HFFc6 (cell line): ENCODE results near the gene COLGALT1. TPM values are rescaled to one million over a fixed set of nuclear protein-coding genes. Genes with fewer than 3 reads are reported as not detected.

Experiments
- DNase-seq: peaks from one replicate; pipeline ENCODE4 v3.0.0-alpha.2; 2018
- H3K27ac Mint-ChIP-seq: 2 replicates; pipeline ENCODE4 v1.8.0; 2020; ENCODE audit warnings: mild to moderate bottlenecking, mixed read lengths
- H3K27me3 Mint-ChIP-seq: 2 replicates; pipeline ENCODE4 v1.8.0; 2021; ENCODE audit warnings: mild to moderate bottlenecking, moderate library complexity, mixed read lengths; ENCODE audit not compliant: insufficient read depth
- H3K36me3 Mint-ChIP-seq: 2 replicates; pipeline ENCODE4 v1.8.0; 2021; ENCODE audit warnings: low read depth, mixed read lengths
- H3K4me1 Mint-ChIP-seq: 2 replicates; pipeline ENCODE4 v1.8.0; 2020; ENCODE audit warnings: low read depth, mixed read lengths
- H3K4me3 Mint-ChIP-seq: 2 replicates; pipeline ENCODE4 v1.8.0; 2020; ENCODE audit warnings: mild to moderate bottlenecking, moderate library complexity, mixed read lengths
- H3K9me3 Mint-ChIP-seq: 2 replicates; pipeline ENCODE4 v1.8.0; 2020; ENCODE audit warnings: mild to moderate bottlenecking, mixed read lengths
- total RNA-seq, 6 experiments: library from RNA; stranded (reverse); fragmentation: NEBNext Ultra II Directional; extraction: Animal tissue kit (Norgen Biotek cat#: 25700); gene quantifications; 2 replicates in 1 of 6; 3 replicates in 5 of 6; pipeline ENCODE4 v1.2.3, GENCODE V29; 2021
- TF ChIP-seq, protein P1 (sequence below): fragments of 200-600 bp; sonication (generic); IDR thresholded peaks from 2 replicates; pipeline ENCODE4 v1.5.0; 2021; ENCODE audit warnings: antibody characterized with exemption, mild to moderate bottlenecking

The COLGALT1 gene
- total RNA-seq, 6 experiments from 2014 or later = 102 to 115 (median 106) TPM

DNA sequence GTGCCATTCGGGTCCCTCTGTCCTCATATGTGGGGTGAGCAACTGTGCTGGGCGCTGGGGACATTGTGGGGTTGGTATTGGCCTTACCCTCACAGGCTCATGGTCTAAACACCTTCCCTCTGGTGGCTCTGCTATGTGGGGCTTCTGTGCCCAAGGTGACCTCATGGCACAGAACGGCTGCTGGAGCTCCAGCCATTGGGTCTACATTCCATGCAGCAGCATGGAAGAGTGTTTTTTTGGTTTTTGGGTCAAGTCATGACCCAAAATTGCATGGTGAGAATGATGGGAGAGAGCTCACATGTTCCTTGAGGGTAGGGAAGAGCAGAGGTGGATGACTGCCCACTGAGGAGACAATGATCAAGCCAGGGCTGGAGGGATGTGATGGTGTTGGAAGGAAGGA, 26.8 kb upstream of the COLGALT1 start:
- Mint-ChIP-seq H3K4me1 (no peaks in the 10 kb centered on the region), H3K27ac (no peak overlapping the region), H3K9me3 (peaks cover 28% of the 10 kb centered on the region), H3K4me3 (no peak overlapping the region), H3K27me3 (peaks cover 5% of the 10 kb centered on the region; the same call in 1 of the 2 replicates), H3K36me3 (peaks cover 12% of the 10 kb centered on the region; the same call in 1 of the 2 replicates)
- TF ChIP-seq, protein P1, sequence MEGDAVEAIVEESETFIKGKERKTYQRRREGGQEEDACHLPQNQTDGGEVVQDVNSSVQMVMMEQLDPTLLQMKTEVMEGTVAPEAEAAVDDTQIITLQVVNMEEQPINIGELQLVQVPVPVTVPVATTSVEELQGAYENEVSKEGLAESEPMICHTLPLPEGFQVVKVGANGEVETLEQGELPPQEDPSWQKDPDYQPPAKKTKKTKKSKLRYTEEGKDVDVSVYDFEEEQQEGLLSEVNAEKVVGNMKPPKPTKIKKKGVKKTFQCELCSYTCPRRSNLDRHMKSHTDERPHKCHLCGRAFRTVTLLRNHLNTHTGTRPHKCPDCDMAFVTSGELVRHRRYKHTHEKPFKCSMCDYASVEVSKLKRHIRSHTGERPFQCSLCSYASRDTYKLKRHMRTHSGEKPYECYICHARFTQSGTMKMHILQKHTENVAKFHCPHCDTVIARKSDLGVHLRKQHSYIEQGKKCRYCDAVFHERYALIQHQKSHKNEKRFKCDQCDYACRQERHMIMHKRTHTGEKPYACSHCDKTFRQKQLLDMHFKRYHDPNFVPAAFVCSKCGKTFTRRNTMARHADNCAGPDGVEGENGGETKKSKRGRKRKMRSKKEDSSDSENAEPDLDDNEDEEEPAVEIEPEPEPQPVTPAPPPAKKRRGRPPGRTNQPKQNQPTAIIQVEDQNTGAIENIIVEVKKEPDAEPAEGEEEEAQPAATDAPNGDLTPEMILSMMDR = no peak
- no peak for DNase-seq

DNA sequence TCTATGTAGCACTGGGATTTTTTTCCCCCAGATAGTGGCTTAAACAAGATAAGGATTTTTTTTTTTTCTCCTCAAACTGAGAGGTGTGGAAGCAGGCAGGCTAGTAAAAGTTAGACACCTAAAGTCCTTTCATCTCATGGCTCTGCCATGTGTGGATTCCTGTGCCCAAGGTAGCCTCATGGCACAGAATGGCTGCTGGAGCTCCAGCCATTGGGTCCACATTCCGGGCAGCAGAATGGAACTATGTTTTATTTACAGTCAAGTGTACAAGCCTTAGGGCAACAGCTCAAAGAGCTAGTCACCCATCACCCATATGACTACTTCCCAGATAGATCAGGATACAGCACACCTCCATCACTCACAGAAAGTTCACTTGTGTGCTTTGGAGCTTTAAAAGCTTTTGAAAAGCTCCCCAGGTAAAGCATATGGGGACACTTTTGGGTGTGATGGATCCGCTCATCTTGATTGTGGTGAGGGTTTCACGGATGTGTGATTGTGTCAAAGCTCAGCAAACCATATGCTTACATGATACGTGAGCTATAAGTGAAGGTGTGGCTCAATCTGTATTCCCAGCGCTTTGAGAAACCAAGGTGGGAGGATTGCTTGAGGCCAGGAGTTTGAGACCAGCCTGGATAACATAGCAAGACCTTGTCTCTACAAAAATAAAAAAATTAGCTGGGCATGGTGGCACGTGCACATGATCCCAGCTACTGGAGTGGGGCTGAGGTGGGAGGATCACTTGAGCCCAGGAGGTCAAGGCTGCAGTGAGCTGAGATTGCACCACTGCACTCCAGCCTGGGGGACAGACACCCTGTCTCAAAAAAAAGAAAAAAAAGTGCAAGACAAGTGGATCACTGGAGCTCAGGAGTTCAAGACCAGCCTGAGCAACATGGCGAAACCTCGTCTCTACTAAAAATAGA, 25.9 kb upstream of the COLGALT1 start:
- peaks cover 8% of the 10 kb centered on the region; the same call in 1 of the 2 replicates for H3K36me3 Mint-ChIP-seq
- H3K27ac Mint-ChIP-seq = no peak overlapping the region
- peaks cover 21% of the 10 kb centered on the region for H3K9me3 Mint-ChIP-seq
- no peak overlapping the region for H3K4me3 Mint-ChIP-seq
- DNase-seq = no peak
- peaks cover 5% of the 10 kb centered on the region; the same call in 1 of the 2 replicates for H3K27me3 Mint-ChIP-seq
- no peaks in the 10 kb centered on the region for H3K4me1 Mint-ChIP-seq
- TF ChIP-seq, protein P1 = no peak

DNA sequence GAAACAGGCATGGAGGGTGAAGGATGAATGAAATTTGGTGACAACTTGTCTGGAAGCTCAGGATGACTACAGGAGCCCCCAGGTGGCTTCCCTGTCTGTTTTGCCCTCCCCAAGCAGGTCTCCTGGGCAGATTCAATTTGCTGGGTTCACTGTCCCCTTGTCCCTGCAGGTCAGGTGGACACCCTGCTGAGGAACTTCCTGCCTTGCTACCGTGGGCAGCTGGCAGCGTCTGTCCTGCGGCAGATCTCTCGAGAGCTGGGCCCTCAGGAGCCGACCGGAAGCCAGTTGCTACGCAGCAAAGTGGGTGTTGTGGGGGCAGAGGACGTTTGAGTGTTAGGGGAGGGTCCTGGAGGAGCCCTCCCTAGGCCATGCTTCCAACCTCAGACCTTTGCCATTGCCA, 24.9 kb upstream of the COLGALT1 start:
- DNase-seq = no peak
- TF ChIP-seq, protein P1 = no peak
- H3K27me3 Mint-ChIP-seq = peaks cover 5% of the 10 kb centered on the region
- peaks cover 16% of the 10 kb centered on the region for H3K9me3 Mint-ChIP-seq
- peaks cover 8% of the 10 kb centered on the region; the same call in 1 of the 2 replicates for H3K36me3 Mint-ChIP-seq
- no peak overlapping the region for H3K4me3 Mint-ChIP-seq
- H3K4me1 Mint-ChIP-seq = no peaks in the 10 kb centered on the region
- no peak overlapping the region for H3K27ac Mint-ChIP-seq

DNA sequence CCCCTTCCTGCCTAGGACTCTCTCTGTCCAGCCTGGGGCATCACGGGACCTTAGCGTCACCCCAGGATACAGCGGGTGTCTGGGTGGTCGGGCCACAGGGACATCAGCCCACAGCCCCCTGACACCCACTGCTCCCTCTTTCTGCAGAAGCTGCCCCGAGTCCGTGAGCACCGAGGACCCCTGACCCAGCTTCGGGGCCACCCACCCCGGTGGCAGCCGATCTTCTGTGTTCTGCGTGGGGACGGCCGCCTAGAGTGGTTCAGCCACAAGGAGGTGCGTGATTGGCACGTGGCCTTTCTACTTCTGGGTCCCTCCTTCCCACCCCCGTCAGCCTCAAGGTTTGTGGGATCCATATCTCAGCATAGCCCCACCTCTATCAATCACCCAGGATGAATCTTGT, 23.3 kb upstream of the COLGALT1 start:
- Mint-ChIP-seq H3K4me1 (no peaks in the 10 kb centered on the region), H3K27me3 (peaks cover 5% of the 10 kb centered on the region), H3K27ac (no peak overlapping the region), H3K9me3 (peaks cover 16% of the 10 kb centered on the region), H3K4me3 (no peak overlapping the region), H3K36me3 (peaks cover 8% of the 10 kb centered on the region; the same call in 1 of the 2 replicates)
- TF ChIP-seq, protein P1 = no peak
- DNase-seq = no peak

DNA sequence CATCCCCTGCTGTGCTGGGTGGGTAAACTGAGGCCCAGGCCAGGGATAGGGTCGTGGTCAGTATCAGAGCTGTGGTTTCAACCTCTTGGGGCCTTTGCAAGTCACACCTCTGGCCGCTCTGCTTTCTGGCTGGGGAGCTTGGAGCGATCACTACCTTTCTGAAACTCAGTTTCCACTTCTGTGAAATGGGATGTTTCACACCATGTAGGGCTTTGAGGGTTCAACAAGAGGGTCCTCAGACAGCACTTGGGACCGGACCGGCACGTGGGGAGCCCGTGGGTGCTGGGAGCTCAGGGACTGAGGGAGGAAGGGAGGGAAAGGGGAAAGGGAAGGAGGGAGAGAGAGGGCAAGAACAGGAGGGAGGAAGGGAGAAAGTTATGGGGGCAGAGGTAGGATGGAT, 22.9 kb upstream of the COLGALT1 start:
- peaks cover 8% of the 10 kb centered on the region; the same call in 1 of the 2 replicates for H3K36me3 Mint-ChIP-seq
- no peak overlapping the region for H3K27ac Mint-ChIP-seq
- TF ChIP-seq, protein P1 = no peak
- peaks cover 5% of the 10 kb centered on the region for H3K27me3 Mint-ChIP-seq
- H3K4me1 Mint-ChIP-seq = no peaks in the 10 kb centered on the region
- DNase-seq = no peak
- H3K4me3 Mint-ChIP-seq = no peak overlapping the region
- H3K9me3 Mint-ChIP-seq = peaks cover 16% of the 10 kb centered on the region
